H9 (cell line): Measurements from ENCODE around the gene DBN1. TPM values are rescaled to one million over a fixed set of nuclear protein-coding genes. Genes with fewer than 3 reads are reported as not detected.

Source experiments
- DNase-seq: peaks from one replicate; pipeline ENCODE4 v3.0.0-alpha.2; 2017
- H2AFZ ChIP-seq: one replicate; pipeline ENCODE4 v1.6.1; 2013; ENCODE audit warnings: mild to moderate bottlenecking, low read length, control low read depth, moderate library complexity
- H2AK5ac ChIP-seq: 2 replicates; pipeline ENCODE4 v1.6.1; 2013; ENCODE audit warnings: low read length, control low read depth, mixed read lengths; ENCODE audit not compliant: insufficient read length
- H2BK120ac ChIP-seq: one replicate; pipeline ENCODE4 v1.6.1; 2013; ENCODE audit warnings: low read depth, mild to moderate bottlenecking, low read length, control low read depth, inconsistent platforms; ENCODE audit not compliant: poor library complexity, severe bottlenecking
- H2BK12ac ChIP-seq: 2 replicates; pipeline ENCODE4 v1.6.1; 2013; ENCODE audit warnings: low read length, control low read depth, mixed read lengths, low read depth; ENCODE audit not compliant: insufficient read length
- H2BK15ac ChIP-seq: 2 replicates; pipeline ENCODE4 v1.6.1; 2013; ENCODE audit warnings: low read depth, low read length, control low read depth
- H2BK20ac ChIP-seq: one replicate; pipeline ENCODE4 v1.6.1; 2013; ENCODE audit warnings: low read depth, mild to moderate bottlenecking, low read length, control low read depth, inconsistent platforms; ENCODE audit not compliant: poor library complexity, severe bottlenecking
- H2BK5ac ChIP-seq: 2 replicates; pipeline ENCODE4 v1.6.1; 2013; ENCODE audit warnings: low read length, control low read depth, mixed read lengths; ENCODE audit not compliant: insufficient read length
- H3K14ac ChIP-seq: 2 replicates; pipeline ENCODE4 v1.6.1; 2013; ENCODE audit warnings: low read length, control low read depth; ENCODE audit not compliant: insufficient read depth
- H3K18ac ChIP-seq: 2 replicates; pipeline ENCODE4 v1.6.1; 2013; ENCODE audit warnings: low read depth, mild to moderate bottlenecking, mixed read lengths, low read length, control low read depth; ENCODE audit not compliant: insufficient read length
- H3K23ac ChIP-seq: 2 replicates; pipeline ENCODE4 v1.6.1; 2013; ENCODE audit warnings: low read length, control low read depth, mixed read lengths, low read depth; ENCODE audit not compliant: insufficient read length
- H3K23me2 ChIP-seq: 2 replicates; pipeline ENCODE4 v1.6.1; 2013; ENCODE audit warnings: low read depth, mild to moderate bottlenecking, mixed read lengths, low read length, control low read depth; ENCODE audit not compliant: insufficient read length, poor library complexity, severe bottlenecking
- H3K27ac ChIP-seq: 2 replicates; pipeline ENCODE4 v1.5.1; 2013; ENCODE audit warnings: low read length, control low read depth, mixed read lengths, low read depth; ENCODE audit not compliant: insufficient read length
- H3K27me3 ChIP-seq: 2 replicates; pipeline ENCODE4 v1.6.1; 2013; ENCODE audit warnings: low read length, control low read depth, inconsistent platforms; ENCODE audit not compliant: insufficient read depth
- H3K4ac ChIP-seq: 2 replicates; pipeline ENCODE4 v1.6.1; 2013; ENCODE audit warnings: low read depth, mild to moderate bottlenecking, control low read depth, inconsistent platforms, low read length, moderate library complexity
- H3K4me1 ChIP-seq: 2 replicates; pipeline ENCODE4 v1.6.1; 2013; ENCODE audit warnings: low read length, control low read depth, inconsistent platforms; ENCODE audit not compliant: insufficient read depth
- H3K4me2 ChIP-seq: 2 replicates; pipeline ENCODE4 v1.6.1; 2013; ENCODE audit warnings: low read length, control low read depth, mixed read lengths; ENCODE audit not compliant: insufficient read length, insufficient read depth
- H3K56ac ChIP-seq: 2 replicates; pipeline ENCODE4 v1.6.1; 2013; ENCODE audit warnings: low read depth, mild to moderate bottlenecking, mixed read lengths, low read length, control low read depth; ENCODE audit not compliant: insufficient read length
- H3K79me1 ChIP-seq: 2 replicates; pipeline ENCODE4 v1.6.1; 2013; ENCODE audit warnings: low read depth, mild to moderate bottlenecking, moderate library complexity, low read length, control low read depth, inconsistent platforms; ENCODE audit not compliant: insufficient read depth, poor library complexity, severe bottlenecking
- H3K79me2 ChIP-seq: 2 replicates; pipeline ENCODE4 v1.6.1; 2013; ENCODE audit warnings: low read length, control low read depth, inconsistent platforms; ENCODE audit not compliant: insufficient read depth
- H3K9ac ChIP-seq: 2 replicates; pipeline ENCODE4 v1.6.1; 2013; ENCODE audit warnings: low read length, control low read depth, mixed read lengths; ENCODE audit not compliant: insufficient read length; ENCODE audit errors: extremely low read depth
- H3K9me3 ChIP-seq: one replicate; pipeline ENCODE4 v1.6.1; 2013; ENCODE audit warnings: low read depth, low read length, inconsistent platforms; ENCODE audit not compliant: control insufficient read depth
- H3T11ph ChIP-seq: one replicate; pipeline ENCODE4 v1.6.1; 2013; ENCODE audit warnings: mild to moderate bottlenecking, low read length, control low read depth, inconsistent platforms
- H4K20me1 ChIP-seq: one replicate; pipeline ENCODE4 v1.6.1; 2013; ENCODE audit not compliant: control insufficient read depth, insufficient read length, insufficient read depth
- H4K5ac ChIP-seq: 2 replicates; pipeline ENCODE4 v1.6.1; 2013; ENCODE audit warnings: low read depth, mild to moderate bottlenecking, mixed read lengths, low read length, control low read depth; ENCODE audit not compliant: insufficient read length
- H4K8ac ChIP-seq: replicated peaks from 2 replicates; pipeline ENCODE4 v1.6.1; 2013; ENCODE audit warnings: low read length, control low read depth, mixed read lengths, low read depth; ENCODE audit not compliant: insufficient read length
- H4K91ac ChIP-seq: 2 replicates; pipeline ENCODE4 v1.6.1; 2013; ENCODE audit warnings: low read depth, mild to moderate bottlenecking, moderate library complexity, mixed read lengths, low read length, control low read depth; ENCODE audit not compliant: insufficient read length
- H3K27ac Mint-ChIP-seq, 3 experiments: 2 replicates in 2 of 3; 3 replicates in 1 of 3; pipeline ENCODE4 v1.8.0; 2020 to 2021; ENCODE audit warnings: mixed read lengths in 3 of 3, mild to moderate bottlenecking in 1 of 3, moderate library complexity in 1 of 3
- H3K27me3 Mint-ChIP-seq: 2 replicates; pipeline ENCODE4 v1.8.0; 2021; ENCODE audit warnings: low read depth, mild to moderate bottlenecking, moderate library complexity, mixed read lengths
- H3K36me3 Mint-ChIP-seq, 3 experiments: 2 replicates in 2 of 3; 3 replicates in 1 of 3; pipeline ENCODE4 v1.8.0; 2020 to 2021; ENCODE audit warnings: low read depth in 3 of 3, mixed read lengths in 3 of 3; ENCODE audit not compliant: insufficient read depth in 1 of 3
- H3K4me1 Mint-ChIP-seq, 2 experiments: 2 replicates each; pipeline ENCODE4 v1.8.0; 2020; ENCODE audit warnings: mixed read lengths in 2 of 2
- H3K4me3 Mint-ChIP-seq, 2 experiments: 2 replicates in 1 of 2; 3 replicates in 1 of 2; pipeline ENCODE4 v1.8.0; 2020 to 2021; ENCODE audit warnings: mild to moderate bottlenecking in 2 of 2, mixed read lengths in 2 of 2, moderate library complexity in 1 of 2
- H3K9me3 Mint-ChIP-seq, 2 experiments: 2 replicates in 1 of 2; 3 replicates in 1 of 2; pipeline ENCODE4 v1.8.0; 2020; ENCODE audit warnings: mild to moderate bottlenecking in 2 of 2, mixed read lengths in 2 of 2, moderate library complexity in 1 of 2
- WGBS: extraction: QIAGEN DNeasy Blood & Tissue Kit; methylation state at CpG from one replicate; pipeline ENCODE4 v1.1.7; 2013; ENCODE audit warnings: missing lambda C conversion rate, low lambda C conversion rate, mixed read lengths; ENCODE audit not compliant: insufficient read length; ENCODE audit errors: extremely low coverage; 5-methylcytosine and 5-hydroxymethylcytosine counted together
- total RNA-seq: library from RNA; stranded (reverse); gene quantifications from 2 replicates; pipeline ENCODE4 v1.2.1, GENCODE V29; 2021
- TF ChIP-seq, protein P1 (sequence below): fragments of 200-600 bp; sonication (generic); conservative IDR thresholded peaks from 3 replicates; pipeline ENCODE4 v1.8.0; 2021; ENCODE audit warnings: antibody characterized with exemption, mild to moderate bottlenecking

The DBN1 gene
- total RNA-seq, 1 experiment from 2014 or later: 340 TPM

GRCh38 chr5:177445917-177446199 is 27.6 kb downstream of the DBN1 start:
- no peaks in the 10 kb centered on the region for H3K9me3 Mint-ChIP-seq
- no peaks in the 10 kb centered on the region; the same call in 1 of the 2 replicates for H3K27me3 ChIP-seq
- H3K4me1 Mint-ChIP-seq: peaks cover 40 to 46% of the 10 kb centered on the region in 2 experiments
- no CpG with 5 or more reads among the region's 8 CpGs for WGBS
- no peaks in the 10 kb centered on the region for H3K79me1 ChIP-seq
- no peak overlapping the region for H4K5ac ChIP-seq
- peak overlapping the region; percentile 59 to 79 for H3K4me3 Mint-ChIP-seq
- peaks cover 3 to 13% (median 8%) of the 10 kb centered on the region in 3 experiments for H3K36me3 Mint-ChIP-seq
- no peak overlapping the region for H3K27ac ChIP-seq
- no peak overlapping the region for H2AK5ac ChIP-seq
- TF ChIP-seq, protein P1, sequence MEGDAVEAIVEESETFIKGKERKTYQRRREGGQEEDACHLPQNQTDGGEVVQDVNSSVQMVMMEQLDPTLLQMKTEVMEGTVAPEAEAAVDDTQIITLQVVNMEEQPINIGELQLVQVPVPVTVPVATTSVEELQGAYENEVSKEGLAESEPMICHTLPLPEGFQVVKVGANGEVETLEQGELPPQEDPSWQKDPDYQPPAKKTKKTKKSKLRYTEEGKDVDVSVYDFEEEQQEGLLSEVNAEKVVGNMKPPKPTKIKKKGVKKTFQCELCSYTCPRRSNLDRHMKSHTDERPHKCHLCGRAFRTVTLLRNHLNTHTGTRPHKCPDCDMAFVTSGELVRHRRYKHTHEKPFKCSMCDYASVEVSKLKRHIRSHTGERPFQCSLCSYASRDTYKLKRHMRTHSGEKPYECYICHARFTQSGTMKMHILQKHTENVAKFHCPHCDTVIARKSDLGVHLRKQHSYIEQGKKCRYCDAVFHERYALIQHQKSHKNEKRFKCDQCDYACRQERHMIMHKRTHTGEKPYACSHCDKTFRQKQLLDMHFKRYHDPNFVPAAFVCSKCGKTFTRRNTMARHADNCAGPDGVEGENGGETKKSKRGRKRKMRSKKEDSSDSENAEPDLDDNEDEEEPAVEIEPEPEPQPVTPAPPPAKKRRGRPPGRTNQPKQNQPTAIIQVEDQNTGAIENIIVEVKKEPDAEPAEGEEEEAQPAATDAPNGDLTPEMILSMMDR: no peak
- no peak overlapping the region for H3K18ac ChIP-seq
- peak overlapping the region in 1 of 3 experiments; percentile 36; a peak in 2 of 7 replicates for H3K27ac Mint-ChIP-seq
- no peak overlapping the region for H3T11ph ChIP-seq
- no peak overlapping the region for H3K23ac ChIP-seq
- H2BK15ac ChIP-seq: no peak overlapping the region
- no peaks in the 10 kb centered on the region for H4K20me1 ChIP-seq
- H2AFZ ChIP-seq: no peak overlapping the region
- H3K27me3 Mint-ChIP-seq: peaks cover 31% of the 10 kb centered on the region
- no peaks in the 10 kb centered on the region; the same call in 1 of the 2 replicates for H3K4me1 ChIP-seq
- no peak overlapping the region for H2BK20ac ChIP-seq
- no peak overlapping the region for H4K8ac ChIP-seq
- H3K9ac ChIP-seq: peak overlapping the region; percentile 47
- no peaks in the 10 kb centered on the region for H3K9me3 ChIP-seq
- H3K79me2 ChIP-seq: no peaks in the 10 kb centered on the region
- no peak overlapping the region for H2BK12ac ChIP-seq
- H3K23me2 ChIP-seq: peaks cover 7% of the 10 kb centered on the region
- H3K4ac ChIP-seq: no peak overlapping the region
- no peak for DNase-seq
- H3K4me2 ChIP-seq: peak overlapping the region; percentile 73
- peak overlapping the region; percentile 6; the same call in 1 of the 2 replicates for H3K14ac ChIP-seq
- H3K56ac ChIP-seq: no peak overlapping the region
- no peak overlapping the region for H2BK5ac ChIP-seq
- H4K91ac ChIP-seq: no peak overlapping the region
- no peak overlapping the region for H2BK120ac ChIP-seq
